Stimulated activated CD8-positive, alpha-beta memory T cell treated with anti-CD3 and anti-CD28 coated beads, Interleukin-15, amount 100 ng/mL, for 4 hours (primary cell): ENCODE data around the gene PRKN.

Experiments used
- DNase-seq, 2 donors: peaks; one replicate each; pipeline ENCODE4 v3.0.0-alpha.2; 2020; ENCODE audit warnings: low read depth in 2 of 2

PRKN gene

DNA sequence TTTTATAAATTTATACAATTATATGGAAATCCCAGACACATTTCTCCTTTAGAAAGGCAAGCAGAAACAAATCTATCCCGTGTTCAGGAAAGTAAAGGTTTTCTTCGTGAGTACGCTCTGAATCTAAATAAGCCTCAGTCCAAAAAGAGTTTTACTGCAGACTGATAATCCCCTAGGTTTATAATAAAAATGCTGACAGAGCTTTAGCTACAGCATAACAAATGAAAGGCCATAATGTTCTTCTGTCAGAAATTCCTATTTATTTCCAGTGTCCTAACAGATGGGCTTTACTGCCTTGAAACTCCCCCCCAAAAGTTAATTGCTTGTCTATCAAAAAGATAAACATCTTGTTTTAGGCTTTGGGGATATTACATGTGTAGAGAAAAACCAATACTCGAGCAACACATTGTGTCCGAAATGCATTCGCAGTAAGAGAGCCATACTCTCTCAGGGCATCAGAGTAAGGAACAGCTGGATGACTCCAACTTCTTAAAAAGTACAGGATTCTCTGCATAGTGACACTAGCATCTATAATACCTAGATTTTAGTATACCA is 109.0 kb downstream of the PRKN start:
- DNase-seq: no peak

DNA sequence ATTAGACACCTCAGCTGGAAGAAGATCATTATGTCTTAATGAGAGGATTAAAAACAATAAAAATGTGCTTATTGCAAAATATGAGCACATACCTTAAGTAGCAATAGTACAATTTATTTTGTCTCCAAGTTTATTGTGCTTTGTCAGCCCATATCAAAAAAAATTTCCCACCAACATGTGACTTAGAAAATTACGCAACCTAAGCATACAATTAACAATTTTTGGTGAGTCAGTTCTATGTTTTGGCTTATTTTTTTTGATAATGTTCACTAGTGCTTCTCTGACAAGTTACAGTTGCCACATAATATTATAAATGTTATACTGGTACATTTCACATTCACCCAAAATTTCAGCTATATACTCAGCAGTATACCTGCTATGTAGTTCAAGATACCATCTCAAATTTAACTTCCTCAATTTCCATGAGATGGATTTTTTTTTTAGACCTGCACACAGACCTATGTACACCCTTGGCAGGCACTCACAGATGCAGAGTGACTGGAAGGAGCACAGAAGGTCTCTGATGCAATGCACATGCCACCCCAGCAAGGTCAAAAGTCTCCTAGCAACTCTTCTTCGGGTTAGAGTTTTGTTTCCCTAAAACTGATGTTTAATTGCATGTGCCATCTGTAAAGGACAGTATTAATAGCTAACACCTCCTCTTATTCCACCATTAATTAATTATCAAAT is 112.4 kb downstream of the PRKN start:
- DNase-seq: no peak

DNA sequence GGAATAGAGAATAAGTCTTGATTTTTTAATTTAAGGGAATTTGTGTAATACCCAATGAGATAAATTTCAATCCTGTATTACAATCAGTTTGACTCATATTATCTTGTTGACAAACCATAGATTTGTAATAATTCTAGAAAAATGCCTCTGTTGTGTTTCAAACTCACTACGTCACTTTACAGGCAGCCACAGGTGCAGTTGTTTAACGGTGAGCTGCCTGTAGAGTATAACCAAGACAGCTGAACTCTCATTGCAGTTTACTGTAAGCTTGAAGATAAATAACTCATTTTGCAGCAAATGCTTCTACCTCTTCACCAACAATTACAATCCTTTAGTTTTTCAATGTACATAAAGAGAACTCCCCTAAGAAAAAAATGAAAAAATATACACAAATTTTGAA is 114.3 kb downstream of the PRKN start:
- DNase-seq: no peak

DNA sequence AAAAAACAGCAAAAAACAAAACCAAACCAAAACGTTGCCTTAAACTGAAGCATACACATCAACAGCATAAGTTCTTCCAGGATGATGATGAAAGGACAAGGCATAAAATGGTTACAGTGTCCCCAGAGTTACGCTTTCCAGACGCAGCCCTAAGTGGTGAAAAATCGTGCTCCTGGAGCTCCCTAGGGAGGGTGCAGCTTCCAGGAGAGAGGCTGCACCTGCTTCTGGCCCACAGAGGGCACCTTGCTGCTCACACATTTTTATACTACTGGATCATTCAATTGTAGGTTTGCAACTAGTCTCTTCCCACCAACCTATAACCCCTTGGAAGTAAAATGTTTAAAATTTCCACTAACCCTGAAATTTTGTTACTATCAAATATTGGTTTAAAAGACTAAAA is 115.0 kb downstream of the PRKN start:
- no peak for DNase-seq

DNA sequence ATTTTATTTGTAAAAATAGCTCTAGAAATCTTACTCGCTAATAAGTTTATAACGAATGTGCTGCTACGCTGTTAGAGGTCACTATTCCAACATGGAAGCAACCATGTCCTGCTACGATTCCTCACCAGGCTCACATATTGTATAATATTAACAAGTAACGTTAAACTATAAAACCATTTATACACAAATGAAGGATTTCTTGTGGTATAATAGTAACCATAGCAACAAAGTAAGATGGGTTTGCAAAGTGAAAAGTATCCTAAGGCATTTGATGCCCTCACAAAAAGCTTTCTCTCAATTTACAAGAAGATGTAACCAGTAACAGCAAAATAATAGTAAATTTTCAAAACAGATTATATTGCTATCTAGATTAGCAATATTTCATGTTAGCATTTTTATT is 117.2 kb downstream of the PRKN start:
- no peak for DNase-seq

DNA sequence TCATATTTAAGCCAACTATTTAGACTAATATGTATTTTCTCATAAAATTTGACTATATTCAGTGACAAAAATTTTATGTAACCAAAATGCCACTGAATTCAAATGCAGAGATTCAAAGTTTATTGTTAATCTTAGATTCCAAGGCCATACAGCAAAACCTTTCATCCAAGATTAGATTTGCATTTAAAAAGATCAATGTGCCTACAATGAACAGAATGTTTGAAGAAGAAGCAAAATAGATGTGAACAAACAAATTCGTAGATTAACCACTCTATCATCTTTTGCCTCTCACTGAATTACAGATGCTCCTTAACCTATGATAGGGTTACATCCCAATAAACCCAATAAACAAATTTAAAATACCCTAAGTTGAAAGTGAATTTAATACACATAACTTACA is 121.7 kb downstream of the PRKN start:
- DNase-seq: no peak

DNA sequence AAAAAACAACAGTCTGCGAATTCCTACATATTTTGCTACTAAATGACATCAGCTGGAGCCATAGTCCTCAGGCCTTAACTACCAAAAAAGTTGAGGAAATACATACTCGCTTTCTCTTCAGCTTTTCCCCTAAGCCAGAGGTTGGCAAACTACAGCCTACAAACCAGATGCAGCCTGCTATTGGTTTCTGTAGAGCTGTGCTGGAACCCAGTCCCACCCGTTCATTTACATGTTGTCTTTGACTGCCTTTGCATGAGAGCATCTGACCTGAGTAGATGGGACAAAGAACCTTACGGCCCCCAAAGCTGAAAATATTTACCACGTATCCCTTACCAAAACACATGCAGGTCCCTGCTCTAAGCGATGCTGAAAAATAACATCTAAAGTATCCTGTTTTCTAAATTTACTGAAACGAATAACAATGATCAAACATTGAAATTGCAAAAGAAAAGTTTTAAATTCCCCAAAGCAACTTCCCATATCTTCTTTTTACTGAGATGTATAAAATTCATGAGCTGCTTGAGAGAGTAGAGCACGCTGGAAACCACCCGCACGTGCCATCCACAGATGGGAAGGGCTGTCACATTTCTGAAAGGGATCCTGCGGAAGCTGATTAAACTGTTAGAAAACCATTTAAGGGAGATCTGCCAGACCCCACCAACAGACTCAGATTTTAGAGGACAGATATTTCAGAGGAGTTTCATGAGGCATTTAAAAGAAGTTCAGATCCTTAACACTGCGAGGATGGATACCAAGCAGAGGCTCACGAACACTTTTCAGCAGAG is 124.1 kb downstream of the PRKN start:
- no peak for DNase-seq

DNA sequence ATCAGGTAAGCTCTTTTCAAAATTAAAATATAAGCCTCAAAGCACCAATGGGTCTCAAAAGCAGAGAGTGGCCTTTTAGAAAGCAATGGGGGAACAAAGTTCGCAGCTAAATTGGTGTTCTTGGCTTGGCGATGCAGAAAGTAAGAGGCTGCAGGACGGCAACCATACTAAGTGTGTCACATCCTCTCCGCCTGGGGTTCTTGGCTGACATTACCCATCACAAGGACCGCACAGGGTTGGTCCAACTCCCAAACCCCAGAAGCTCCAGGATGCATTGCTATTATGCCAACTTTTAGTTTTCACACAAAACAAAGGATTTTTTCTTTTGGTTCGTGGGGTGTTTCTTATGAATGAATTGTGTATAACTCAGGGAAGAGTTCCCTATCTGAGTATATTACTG is 124.8 kb downstream of the PRKN start:
- no peak for DNase-seq

DNA sequence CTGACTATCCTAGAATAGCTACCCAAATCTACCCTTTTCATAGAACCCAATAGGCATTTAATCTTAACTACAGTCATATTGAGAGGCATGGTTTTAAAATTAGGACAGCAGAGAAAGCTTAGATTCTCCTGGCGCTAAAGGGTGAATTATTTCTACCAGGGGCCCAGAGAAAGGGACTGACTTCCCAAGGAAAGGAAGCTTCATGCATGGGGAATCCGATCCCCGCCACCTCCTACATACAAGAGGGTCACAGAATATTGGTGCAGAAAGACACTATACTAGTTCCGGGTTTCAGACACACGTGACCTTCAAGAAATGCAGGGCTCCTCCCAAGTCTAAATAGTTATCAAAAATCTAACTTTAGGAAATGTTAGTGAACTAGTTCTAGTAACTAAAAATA is 130.9 kb downstream of the PRKN start:
- no peak for DNase-seq

DNA sequence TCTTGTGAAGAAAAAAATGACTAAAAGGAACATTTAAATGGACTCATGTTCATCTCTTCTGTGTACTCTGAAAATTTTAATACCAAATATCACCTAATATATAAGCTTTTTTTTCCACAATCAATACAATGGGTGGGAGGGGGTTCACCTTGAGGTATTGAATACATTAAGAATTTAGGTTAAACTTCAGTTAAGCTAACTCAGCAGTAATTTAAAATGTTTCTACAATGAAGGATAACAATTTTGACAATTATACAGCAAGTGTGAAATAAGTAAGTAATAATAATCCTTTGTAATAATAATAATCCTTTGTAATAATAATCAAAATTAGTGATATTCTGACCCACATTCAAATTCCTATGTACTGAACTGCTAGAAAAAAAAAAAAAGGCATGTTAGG is 136.0 kb downstream of the PRKN start:
- no peak for DNase-seq

DNA sequence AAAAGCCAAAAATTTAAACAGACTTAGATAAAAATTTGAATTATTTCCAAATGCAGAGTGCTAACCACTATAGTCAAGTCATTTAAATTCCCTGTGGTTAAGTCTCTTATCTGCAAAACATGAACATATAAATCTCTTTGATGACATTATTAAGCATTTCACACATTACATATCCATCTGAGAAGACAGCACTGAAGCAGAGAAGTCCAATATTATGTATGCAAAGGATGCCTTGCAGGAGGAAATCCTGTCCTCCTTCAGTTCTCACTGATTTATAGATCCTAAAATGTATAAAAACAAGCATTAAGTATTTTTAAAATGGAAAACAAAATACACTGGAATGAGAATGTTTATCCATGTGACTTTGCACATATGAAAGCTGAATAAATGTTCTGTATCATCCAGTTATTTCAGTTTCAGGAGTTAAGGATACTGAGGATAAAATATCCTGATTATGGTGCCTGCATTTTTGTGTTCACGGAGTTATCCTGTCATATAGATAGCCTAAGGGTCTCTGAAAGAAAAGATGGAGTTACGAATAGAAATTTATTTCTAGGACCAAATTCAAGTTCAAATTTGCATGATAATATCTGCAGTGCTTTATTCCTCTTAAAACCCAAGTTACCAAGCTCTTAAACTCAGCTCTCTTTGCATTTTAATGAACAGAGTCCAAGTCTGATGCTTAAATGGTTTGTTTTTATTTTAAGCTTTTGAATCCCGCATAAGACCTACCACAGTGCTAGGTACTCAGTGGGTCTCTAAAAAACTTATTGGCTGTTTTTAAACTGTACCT is 145.4 kb downstream of the PRKN start:
- DNase-seq: no peak

DNA sequence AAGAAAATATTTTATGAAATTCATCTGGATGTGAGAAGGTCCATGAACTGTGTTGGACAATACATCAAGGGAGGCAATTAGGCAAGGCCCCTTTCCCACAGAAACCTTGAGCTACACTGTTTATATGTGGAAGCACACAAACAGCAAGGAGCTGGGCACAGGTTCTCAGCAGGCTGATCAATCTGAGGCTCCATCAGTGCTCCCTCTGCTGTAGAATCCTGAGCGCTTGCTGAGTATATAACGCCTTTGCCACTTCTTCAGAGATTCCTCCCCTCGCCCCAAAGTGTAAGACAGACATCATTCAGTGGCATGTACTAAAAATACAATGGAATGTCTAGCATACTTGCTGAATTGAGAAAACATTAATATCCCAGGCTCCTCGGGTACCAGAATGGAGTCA is 146.9 kb downstream of the PRKN start:
- DNase-seq: no peak

DNA sequence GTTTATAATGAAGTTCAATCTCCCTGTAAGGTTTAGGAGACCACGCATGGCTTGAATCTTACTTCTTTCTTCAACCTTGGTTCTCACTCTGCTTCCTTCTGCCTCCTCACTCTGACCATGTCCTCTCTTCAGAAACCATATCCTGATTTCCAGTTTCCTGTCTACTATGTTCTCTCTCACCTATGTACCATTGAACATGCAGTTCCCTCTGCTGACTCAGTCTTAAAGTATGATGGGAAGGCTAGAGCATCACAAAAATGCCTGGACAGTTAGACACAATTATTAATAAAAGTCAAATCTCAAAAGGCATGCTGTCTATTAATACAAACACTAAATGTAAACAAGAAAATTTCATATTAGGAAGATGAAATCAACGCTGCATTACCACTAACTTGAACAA is 151.6 kb downstream of the PRKN start:
- DNase-seq: no peak

DNA sequence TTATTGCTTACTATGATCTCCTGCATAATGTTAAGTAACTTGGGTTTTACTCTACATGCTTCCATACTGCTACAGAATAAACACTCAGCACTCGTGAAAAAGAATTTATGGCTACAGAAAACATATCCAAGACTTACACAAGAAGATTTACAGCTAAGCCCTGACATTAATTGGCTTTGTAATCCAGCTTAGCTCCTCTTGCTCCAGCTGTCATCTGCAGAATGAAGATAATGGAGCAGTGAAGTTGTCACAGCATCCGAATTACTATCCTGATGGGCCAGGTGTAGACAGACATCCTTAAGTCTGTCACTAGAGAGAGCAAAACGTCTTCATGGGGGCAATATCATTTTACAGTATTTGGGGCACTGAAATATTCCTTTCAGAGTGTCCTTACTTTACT is 155.3 kb downstream of the PRKN start:
- no peak for DNase-seq

DNA sequence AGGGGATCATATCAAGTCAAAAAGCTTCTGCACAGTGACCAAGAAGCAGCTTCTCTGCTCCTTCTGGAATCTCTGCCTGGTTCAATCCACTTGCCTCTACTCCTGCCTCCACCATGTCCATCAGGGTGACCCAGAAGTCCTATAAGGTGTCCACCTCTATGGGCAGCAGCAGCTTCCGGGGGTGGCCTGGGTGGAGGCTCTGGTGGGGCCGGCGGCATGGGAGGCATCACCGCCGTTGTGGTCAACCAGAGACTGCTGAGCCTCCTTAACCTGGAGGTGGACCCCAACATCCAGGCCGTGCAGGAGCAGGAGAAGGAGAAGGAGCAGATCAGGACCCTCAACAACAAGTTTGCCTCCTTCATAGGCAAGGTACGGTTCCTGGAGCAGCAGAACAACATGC is 159.3 kb downstream of the PRKN start:
- no peak for DNase-seq

DNA sequence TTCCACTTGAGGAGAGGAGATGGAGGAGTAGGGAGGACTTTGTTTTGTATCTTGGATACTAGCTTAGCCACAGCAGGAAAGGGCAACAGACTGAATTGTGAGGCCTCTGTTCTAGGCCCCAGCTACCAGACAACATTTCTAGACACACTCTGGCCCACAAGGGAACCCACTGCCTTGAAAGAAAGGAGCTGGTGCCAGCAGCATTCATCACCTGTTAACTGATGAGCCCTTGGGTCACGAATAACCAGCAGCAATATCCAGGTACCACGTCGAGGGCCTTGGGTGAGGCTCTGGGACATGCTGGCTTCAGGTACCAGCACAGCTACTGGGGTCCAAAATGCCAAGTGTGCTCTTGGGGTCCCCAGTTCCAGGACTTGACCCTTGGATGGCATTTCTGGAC is 165.5 kb downstream of the PRKN start:
- no peak for DNase-seq

DNA sequence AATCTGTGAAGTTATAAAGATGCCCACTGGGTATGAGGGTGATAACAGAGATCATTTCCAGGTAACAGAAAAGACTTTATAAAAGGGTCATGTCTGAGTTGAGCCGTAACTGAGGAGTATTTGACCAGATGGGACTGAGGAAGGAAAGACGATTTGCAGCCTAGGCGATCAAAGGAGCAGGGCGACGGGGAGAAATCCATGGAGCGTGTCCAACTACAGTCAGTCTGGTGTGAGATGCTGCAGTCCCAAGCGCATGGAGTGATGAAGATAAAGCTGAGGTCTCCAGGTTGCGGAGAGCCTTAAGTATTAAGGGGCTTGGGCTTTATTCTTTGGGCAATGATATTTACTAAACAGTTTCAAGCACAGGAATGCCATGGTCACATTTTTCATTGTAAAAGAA is 166.7 kb downstream of the PRKN start:
- no peak for DNase-seq

DNA sequence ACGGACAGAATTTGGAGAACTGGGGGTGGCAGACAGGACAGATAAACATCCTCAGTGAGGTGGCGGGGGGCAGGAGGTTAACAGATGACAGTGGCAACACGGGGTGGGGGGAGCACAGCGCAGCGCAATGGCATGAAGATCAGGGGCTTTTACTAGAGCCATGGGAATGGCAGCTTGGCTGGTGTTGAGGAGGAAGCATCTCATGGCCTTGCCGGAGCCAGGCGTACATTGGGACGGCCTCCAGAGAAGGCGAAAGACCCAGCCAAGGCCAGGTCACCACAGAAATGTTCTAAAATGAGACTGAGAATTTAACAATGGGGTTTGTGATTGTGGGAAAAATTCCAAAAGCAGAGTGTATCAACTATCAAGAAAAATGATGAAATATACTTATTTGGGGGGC is 173.0 kb downstream of the PRKN start:
- DNase-seq: no peak

DNA sequence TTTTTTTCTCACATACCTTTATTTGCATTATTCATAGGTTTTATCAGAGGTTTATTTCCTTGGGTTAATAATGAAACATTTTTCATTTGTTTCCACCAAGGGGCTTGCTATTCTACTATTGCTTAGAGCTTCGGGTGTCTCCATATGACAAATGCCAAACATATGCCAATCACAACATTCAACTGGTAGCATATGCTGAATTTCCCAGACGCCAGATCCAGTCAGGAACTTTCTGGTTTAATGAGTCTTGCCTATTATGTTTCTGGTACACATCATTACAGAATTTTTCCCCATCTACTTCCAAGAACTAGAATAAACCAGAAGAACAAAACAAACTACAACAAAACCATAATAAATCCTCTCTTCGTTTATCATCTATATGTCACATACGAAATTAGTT is 180.7 kb downstream of the PRKN start:
- DNase-seq: no peak

DNA sequence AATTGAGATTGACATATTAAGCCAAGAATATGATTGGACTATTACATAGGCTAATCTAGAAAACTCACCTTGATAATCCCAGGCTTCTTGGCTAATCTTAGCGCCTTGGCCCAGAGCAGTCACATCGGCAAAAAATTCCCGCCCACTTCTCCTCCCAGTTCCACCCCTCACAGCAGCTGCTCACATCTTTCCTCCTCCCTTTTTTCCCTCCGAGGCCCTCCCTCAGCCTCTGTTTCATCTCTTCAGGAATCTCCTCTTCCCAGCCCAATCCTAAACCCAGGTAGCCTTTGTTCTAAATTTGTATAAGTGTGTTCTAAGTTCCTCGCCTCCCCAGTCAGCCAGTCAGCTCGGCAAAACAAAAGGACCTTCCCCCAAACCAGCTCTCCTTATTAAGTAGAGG is 184.3 kb downstream of the PRKN start:
- no peak for DNase-seq

DNA sequence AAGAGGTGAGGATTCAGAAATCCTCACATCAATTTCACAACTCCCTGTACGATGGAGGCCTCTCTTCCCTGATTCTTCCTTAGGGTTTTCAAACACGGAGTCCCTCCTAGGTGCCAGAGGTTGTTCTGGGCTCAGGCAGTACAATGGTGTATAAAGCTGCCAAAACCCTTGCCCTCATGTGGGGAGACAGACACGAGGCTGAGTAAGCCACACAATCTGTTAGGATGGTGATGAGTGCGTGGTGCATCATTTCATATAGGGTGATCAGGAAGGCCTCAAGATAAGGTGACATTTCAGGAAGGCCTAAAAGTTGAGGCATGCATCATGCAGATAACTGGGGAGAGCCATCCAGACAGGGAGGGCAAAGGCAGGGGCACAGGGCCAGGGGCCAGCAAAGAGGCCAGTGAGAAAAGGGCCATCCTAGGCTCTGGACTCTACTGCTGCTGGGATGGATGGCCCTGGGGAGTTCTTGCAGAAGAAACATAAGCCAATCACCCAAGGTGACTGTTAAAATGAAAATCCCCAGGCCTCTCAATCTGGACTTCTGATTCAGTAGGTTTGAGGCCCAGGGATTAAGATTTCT is 186.5 kb downstream of the PRKN start:
- DNase-seq: no peak

DNA sequence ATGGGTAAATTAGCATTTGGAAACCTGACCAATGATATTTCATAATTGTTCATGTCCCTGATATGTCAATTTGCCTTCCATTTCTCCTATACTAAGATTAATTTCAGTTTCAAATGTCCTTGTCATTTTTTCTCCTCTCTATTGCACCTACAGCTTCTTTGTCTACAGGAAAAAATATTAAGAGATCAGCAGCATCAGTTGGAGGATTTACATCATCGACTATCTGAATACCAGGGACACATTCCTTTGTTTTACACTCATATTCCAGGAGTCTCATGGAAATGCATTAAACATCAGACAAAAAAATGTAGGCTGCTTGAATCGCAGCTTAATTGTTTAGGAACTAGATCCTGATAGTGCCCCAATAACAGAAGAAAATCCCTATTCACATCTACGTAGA is 188.2 kb downstream of the PRKN start:
- no peak for DNase-seq
